T-cell (primary cell): Measurements from ENCODE around the gene PLXNA3. TPM values are rescaled to one million over a fixed set of nuclear protein-coding genes. Genes with fewer than 3 reads are reported as not detected.

Source experiments
- ATAC-seq, 4 experiments: fragments of 200-7000 bp in 3 of 4; fragments of 150-1000 bp in 1 of 4; cut with Tn5 transposase; replicated peaks in 1 of 4; 1 replicate in 3 of 4; 2 replicates in 1 of 4; pipeline ENCODE4 v1.10.0; 2021; ENCODE audit warnings: moderate library complexity in 3 of 4, mild to moderate bottlenecking in 2 of 4, moderate number of reproducible peaks in 1 of 4
- CTCF ChIA-PET, 2 donors: fragments of 300-600 bp; sonication (Branson Sonifier 250); formaldehyde crosslinking; loops; one replicate each; lab custom pipeline; 2022; ENCODE audit warnings: antibody characterized with exemption in 2 of 2; lab: Charles Lee
- POLR2A ChIA-PET, 2 donors: fragments of 300-600 bp; sonication (Branson Sonifier 250); formaldehyde crosslinking; loops; one replicate each; lab custom pipeline; 2022; ENCODE audit warnings: antibody characterized with exemption in 2 of 2; lab: Charles Lee
- DNase-seq, 35 experiments: peaks; one replicate each; pipeline versions ENCODE4 v3.0.0 to v3.0.0-alpha.2; 2013 to 2023
- H3K27ac ChIP-seq: one replicate; pipeline ENCODE4 v1.5.1; 2013; ENCODE audit warnings: low read length
- H3K27me3 ChIP-seq, 2 experiments: replicated peaks in 1 of 2; 1 replicate in 1 of 2; 2 replicates in 1 of 2; pipeline versions ENCODE4 v1.6.1 to v1.7.0; 2013; ENCODE audit warnings: low read length in 1 of 2, mixed read lengths in 1 of 2; ENCODE audit not compliant: control insufficient read depth in 2 of 2, insufficient read depth in 2 of 2; ENCODE audit errors: extremely low read depth in 1 of 2
- H3K36me3 ChIP-seq, 2 donors: 1 replicate in 1 of 2; 2 replicates in 1 of 2; pipeline versions ENCODE4 v1.6.1 to v1.7.0; 2013; ENCODE audit warnings: low read length in 1 of 2; ENCODE audit not compliant: control insufficient read depth in 2 of 2, insufficient read depth in 1 of 2; ENCODE audit errors: extremely low read depth in 1 of 2
- H3K4me1 ChIP-seq, 2 experiments: 1 replicate in 1 of 2; 2 replicates in 1 of 2; pipeline versions ENCODE4 v1.6.1 to v1.7.0; 2013; ENCODE audit warnings: low read length in 2 of 2, mixed read lengths in 1 of 2; ENCODE audit not compliant: insufficient read depth in 2 of 2, control insufficient read depth in 1 of 2; ENCODE audit errors: extremely low read depth in 1 of 2
- H3K4me3 ChIP-seq, 2 donors: 1 replicate in 1 of 2; 2 replicates in 1 of 2; pipeline versions ENCODE4 v1.5.1 to v1.7.0; 2013; ENCODE audit warnings: mild to moderate bottlenecking in 2 of 2, low read length in 1 of 2, moderate library complexity in 1 of 2; ENCODE audit not compliant: control insufficient read depth in 1 of 2; ENCODE audit errors: extremely low read depth in 1 of 2
- H3K9me3 ChIP-seq: 2 replicates; pipeline ENCODE4 v1.7.0; 2013
- H3K27ac Mint-ChIP-seq, 2 donors: one replicate each; pipeline ENCODE4 v1.8.0; 2020 to 2021; ENCODE audit warnings: mild to moderate bottlenecking in 2 of 2, mixed read lengths in 2 of 2
- H3K27me3 Mint-ChIP-seq, 2 donors: one replicate each; pipeline ENCODE4 v1.8.0; 2021 to 2022; ENCODE audit warnings: mixed read lengths in 2 of 2
- H3K36me3 Mint-ChIP-seq: one replicate; pipeline ENCODE4 v1.8.0; 2021; ENCODE audit warnings: mixed read lengths
- H3K4me1 Mint-ChIP-seq, 3 donors: one replicate each; pipeline ENCODE4 v1.8.0; 2020 to 2022; ENCODE audit warnings: mixed read lengths in 3 of 3, mild to moderate bottlenecking in 1 of 3
- H3K4me3 Mint-ChIP-seq, 3 donors: one replicate each; pipeline ENCODE4 v1.8.0; 2020 to 2022; ENCODE audit warnings: mild to moderate bottlenecking in 3 of 3, mixed read lengths in 3 of 3, moderate library complexity in 3 of 3
- H3K9me3 Mint-ChIP-seq, 3 donors: one replicate each; pipeline ENCODE4 v1.8.0; 2020 to 2022; ENCODE audit warnings: mixed read lengths in 3 of 3
- WGBS: methylation state at CpG from one replicate; pipeline ENCODE4 v1.1.5; 2013; ENCODE audit warnings: missing lambda C conversion rate; ENCODE audit not compliant: insufficient coverage; 5-methylcytosine and 5-hydroxymethylcytosine counted together
- total RNA-seq, 35 experiments: library from RNA in 6 of 35; stranded (reverse) in 6 of 35; fragments of 120-200 nt in 1 of 35; gene quantifications; one replicate each; pipeline versions ENCODE4 v1.2.1 to v1.2.4 and lab custom pipeline; 2013 to 2026

PLXNA3 gene
- total RNA-seq, 5 donors from 2014 or later (not counting 1 experiment from before 2014, with no cell fraction given): 48.1 to 87.0 (median 72.9) TPM

- Histone ChIP-seq H3K9me3 (no peaks in the 10 kb centered on the region), H3K36me3 (peaks cover 0 to 21% of the 10 kb centered on the region in 2 donors), H3K27me3 (no peaks in the 10 kb centered on the region), H3K27ac (no peak overlapping the region), H3K4me1 (peaks cover 0 to 58% of the 10 kb centered on the region in 2 experiments), H3K4me3 (no peak overlapping the region)
- 71% methylated on average over 3 of the region's 7 CpGs for WGBS
- H3K36me3 Mint-ChIP-seq: no peaks in the 10 kb centered on the region
- no peak for DNase-seq
- peaks cover 0 to 12% of the 10 kb centered on the region in 2 donors for H3K27me3 Mint-ChIP-seq
- peaks cover 26 to 31% (median 30%) of the 10 kb centered on the region in 3 donors for H3K4me1 Mint-ChIP-seq
- H3K27ac Mint-ChIP-seq: peak overlapping the region; percentile 34 to 49
- POLR2A ChIA-PET: no interaction called here
- ATAC-seq: no peak
- CTCF ChIA-PET: interaction anchor here in 1 of 2 donors (0.7 kb wide), 1 partner anchor 42 kb away, joined by 4 read pairs; no protein-coding TSS in a partner anchor
- peak overlapping the region in 1 of 3 donors; percentile 28 for H3K4me3 Mint-ChIP-seq
- no peaks in the 10 kb centered on the region for H3K9me3 Mint-ChIP-seq
Measured at GRCh38 chrX:154483325-154483724, 25.2 kb downstream of the PLXNA3 start.

- 78% methylated on average over 3 of the region's 16 CpGs for WGBS
- Mint-ChIP-seq H3K36me3 (no peaks in the 10 kb centered on the region), H3K27me3 (peaks cover 0 to 12% of the 10 kb centered on the region in 2 donors), H3K4me1 (peaks cover 25 to 37% (median 36%) of the 10 kb centered on the region in 3 donors), H3K27ac (peak overlapping the region; percentile 23 to 66), H3K4me3 (peak overlapping the region in 2 of 3 donors; percentile 3 to 61), H3K9me3 (no peaks in the 10 kb centered on the region)
- no peak overlapping the region for H3K4me3 ChIP-seq
- ATAC-seq (no peak), DNase-seq (no peak)
- CTCF ChIA-PET: no interaction called here
- no peak overlapping the region for H3K27ac ChIP-seq
- H3K36me3 ChIP-seq: peaks cover 0 to 24% of the 10 kb centered on the region in 2 donors
- H3K27me3 ChIP-seq: no peaks in the 10 kb centered on the region
- H3K4me1 ChIP-seq: peaks cover 0 to 62% of the 10 kb centered on the region in 2 experiments
- H3K9me3 ChIP-seq: no peaks in the 10 kb centered on the region
- POLR2A ChIA-PET: no interaction called here
Measured at GRCh38 chrX:154484255-154485149, 26.4 kb downstream of the PLXNA3 start.

GRCh38 chrX:154485150-154486051 is 27.3 kb downstream of the PLXNA3 start:
- peak overlapping the region in 1 of 2 donors; percentile 36 for H3K4me3 ChIP-seq
- Mint-ChIP-seq H3K4me3 (peak overlapping the region; percentile 61 to 73 (median 67)), H3K27ac (peak overlapping the region in 1 of 2 donors; percentile 44), H3K9me3 (no peaks in the 10 kb centered on the region), H3K36me3 (no peaks in the 10 kb centered on the region), H3K27me3 (peaks cover 0 to 12% of the 10 kb centered on the region in 2 donors), H3K4me1 (peaks cover 28 to 39% (median 38%) of the 10 kb centered on the region in 3 donors)
- DNase-seq (no peak), ATAC-seq (no peak)
- ChIA-PET CTCF (interaction anchor here in 1 of 2 donors (0.7 kb wide), 1 partner anchor 776 kb away, joined by 5 read pairs; no protein-coding TSS in a partner anchor), POLR2A (no interaction called here)
- no peaks in the 10 kb centered on the region for H3K27me3 ChIP-seq
- peaks cover 0 to 62% of the 10 kb centered on the region in 2 experiments for H3K4me1 ChIP-seq
- peak overlapping the region; percentile 53 for H3K27ac ChIP-seq
- 5% methylated on average over 11 of the region's 35 CpGs for WGBS
- H3K36me3 ChIP-seq: peaks cover 0 to 24% of the 10 kb centered on the region in 2 donors
- no peaks in the 10 kb centered on the region for H3K9me3 ChIP-seq

GRCh38 chrX:154486052-154486395 is 27.9 kb downstream of the PLXNA3 start:
- no peak overlapping the region for H3K27ac Mint-ChIP-seq
- H3K27me3 ChIP-seq: no peaks in the 10 kb centered on the region
- CTCF ChIA-PET: interaction anchor here in 1 of 2 donors (0.7 kb wide), 1 partner anchor 776 kb away, joined by 5 read pairs; no protein-coding TSS in a partner anchor
- under 1% methylated on average over 23 of the region's 35 CpGs for WGBS
- peak; percentile 5 to 26 (median 12) for ATAC-seq
- no peaks in the 10 kb centered on the region for H3K9me3 ChIP-seq
- peak in 22 of 35 experiments; percentile 3 to 56 (median 22) for DNase-seq
- no peaks in the 10 kb centered on the region for H3K36me3 Mint-ChIP-seq
- H3K4me1 ChIP-seq: peaks cover 0 to 65% of the 10 kb centered on the region in 2 experiments
- H3K4me1 Mint-ChIP-seq: peaks cover 28 to 39% (median 39%) of the 10 kb centered on the region in 3 donors
- H3K4me3 ChIP-seq: peak overlapping the region in 1 of 2 donors; percentile 56
- POLR2A ChIA-PET: no interaction called here
- H3K36me3 ChIP-seq: peaks cover 0 to 24% of the 10 kb centered on the region in 2 donors
- H3K4me3 Mint-ChIP-seq: peak overlapping the region; percentile 41 to 61 (median 50)
- no peak overlapping the region for H3K27ac ChIP-seq
- H3K9me3 Mint-ChIP-seq: no peaks in the 10 kb centered on the region
- H3K27me3 Mint-ChIP-seq: peaks cover 0 to 12% of the 10 kb centered on the region in 2 donors

GRCh38 chrX:154486396-154487207 is 28.5 kb downstream of the PLXNA3 start, which contains the start of gene UBL4A:
Gene UBL4A, minus strand, starts transcription at chrX:154486615. Its CDS starts 31 bp downstream, at chrX:154486584.
- Histone ChIP-seq H3K27ac (peak within 1 kb of the TSS; percentile 53), H3K36me3 (peaks cover 0 to 24% of the 10 kb centered on the region in 2 donors), H3K4me1 (peaks cover 0 to 69% of the 10 kb centered on the region in 2 experiments), H3K4me3 (peak within 1 kb of the TSS in 1 of 2 donors; percentile 56), H3K27me3 (no peaks in the 10 kb centered on the region), H3K9me3 (no peaks in the 10 kb centered on the region)
- Mint-ChIP-seq H3K9me3 (no peaks in the 10 kb centered on the region), H3K36me3 (no peaks in the 10 kb centered on the region), H3K27me3 (peaks cover 0 to 12% of the 10 kb centered on the region in 2 donors), H3K4me3 (peak within 1 kb of the TSS; percentile 75 to 82 (median 79)), H3K4me1 (peaks cover 28 to 39% (median 39%) of the 10 kb centered on the region in 3 donors), H3K27ac (peak within 1 kb of the TSS; percentile 85 to 86)
- 0% methylated on average over 46 of the region's 95 CpGs for WGBS
- ChIA-PET CTCF (no interaction called here), POLR2A (no interaction called here)
- peak in 23 of 35 experiments; percentile 10 to 72 (median 29) for DNase-seq
- ATAC-seq: peak; percentile 30 to 44 (median 37)
